NB4 (cell line): ENCODE results near the gene RASSF5.

Experiments used
- POLR2A ChIP-seq: IDR thresholded peaks from 2 replicates; pipeline ENCODE4 v1.6.1; 2011; ENCODE audit warnings: mild to moderate bottlenecking; ENCODE audit not compliant: insufficient read length; ENCODE audit errors: extremely low read depth
- TF ChIP-seq, protein P1 (sequence below): IDR thresholded peaks from one replicate; pipeline ENCODE4 v1.5.1; 2012; ENCODE audit warnings: low read depth, low read length

- TF ChIP-seq, protein P1, sequence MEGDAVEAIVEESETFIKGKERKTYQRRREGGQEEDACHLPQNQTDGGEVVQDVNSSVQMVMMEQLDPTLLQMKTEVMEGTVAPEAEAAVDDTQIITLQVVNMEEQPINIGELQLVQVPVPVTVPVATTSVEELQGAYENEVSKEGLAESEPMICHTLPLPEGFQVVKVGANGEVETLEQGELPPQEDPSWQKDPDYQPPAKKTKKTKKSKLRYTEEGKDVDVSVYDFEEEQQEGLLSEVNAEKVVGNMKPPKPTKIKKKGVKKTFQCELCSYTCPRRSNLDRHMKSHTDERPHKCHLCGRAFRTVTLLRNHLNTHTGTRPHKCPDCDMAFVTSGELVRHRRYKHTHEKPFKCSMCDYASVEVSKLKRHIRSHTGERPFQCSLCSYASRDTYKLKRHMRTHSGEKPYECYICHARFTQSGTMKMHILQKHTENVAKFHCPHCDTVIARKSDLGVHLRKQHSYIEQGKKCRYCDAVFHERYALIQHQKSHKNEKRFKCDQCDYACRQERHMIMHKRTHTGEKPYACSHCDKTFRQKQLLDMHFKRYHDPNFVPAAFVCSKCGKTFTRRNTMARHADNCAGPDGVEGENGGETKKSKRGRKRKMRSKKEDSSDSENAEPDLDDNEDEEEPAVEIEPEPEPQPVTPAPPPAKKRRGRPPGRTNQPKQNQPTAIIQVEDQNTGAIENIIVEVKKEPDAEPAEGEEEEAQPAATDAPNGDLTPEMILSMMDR, result no peak
- no peak for TF ChIP-seq POLR2A
These were observed 6.2 kb downstream of the RASSF5 start for GRCh38 chr1:206513312-206514111.
